NCI-H1694 treated with DMSO at 0.1 percent for 48 hours (cell line): ENCODE measurements around the gene LRMDA.
A peak's percentile ranks its signal among the peaks of the same experiment; 100 is the strongest.

Source experiments
- DNase-seq: peaks from one replicate; lab custom pipeline; 2025; lab: John Stamatoyannopoulos, UW

Gene LRMDA

GRCh38 chr10:75402486-75403143, 28.8 kb upstream of the LRMDA start:
- DNase-seq = no peak

- peak; percentile 15 for DNase-seq
These were observed 28.1 kb upstream of the LRMDA start for GRCh38 chr10:75403144-75403938.

GRCh38 chr10:75403939-75404814, 27.2 kb upstream of the LRMDA start:
- no peak for DNase-seq

GRCh38 chr10:75404815-75405597, 26.4 kb upstream of the LRMDA start:
- no peak for DNase-seq

- no peak for DNase-seq
These were observed 25.6 kb upstream of the LRMDA start for GRCh38 chr10:75405598-75406461.

- no peak for DNase-seq
These were observed 24.8 kb upstream of the LRMDA start for GRCh38 chr10:75406462-75407223.

GRCh38 chr10:75407224-75407712, 24.2 kb upstream of the LRMDA start:
- DNase-seq = no peak

GRCh38 chr10:75407713-75408508, 23.5 kb upstream of the LRMDA start:
- DNase-seq = no peak

- DNase-seq = no peak
These were observed 22.9 kb upstream of the LRMDA start for GRCh38 chr10:75408509-75408875.

- no peak for DNase-seq
These were observed 22.2 kb upstream of the LRMDA start for GRCh38 chr10:75408911-75409885.

- DNase-seq = no peak
These were observed 21.1 kb upstream of the LRMDA start for GRCh38 chr10:75410132-75411005.

- no peak for DNase-seq
These were observed 16.9 kb upstream of the LRMDA start for GRCh38 chr10:75414527-75414926.

- DNase-seq = no peak
These were observed 13.9 kb upstream of the LRMDA start for GRCh38 chr10:75417522-75417927.

- DNase-seq = no peak
These were observed 13.1 kb upstream of the LRMDA start for GRCh38 chr10:75418293-75418692.

GRCh38 chr10:75418712-75419111, 12.7 kb upstream of the LRMDA start:
- DNase-seq = no peak

GRCh38 chr10:75422913-75423312, 8.5 kb upstream of the LRMDA start:
- DNase-seq = no peak

- DNase-seq = no peak
These were observed 6.9 kb upstream of the LRMDA start for GRCh38 chr10:75424571-75424970.
